HEK293T (cell line): ENCODE data around the gene LCORL.

Experiments
- BHLHE40 ChIP-seq: fragments of 450-650 bp; IDR thresholded peaks from 2 replicates; pipeline ENCODE4 v1.6.1; 2016; ENCODE audit warnings: mild to moderate bottlenecking, moderate library complexity, borderline replicate concordance
- CTBP1 ChIP-seq: fragments of 450-650 bp; IDR thresholded peaks from 2 replicates; pipeline ENCODE4 v1.6.1; 2016; ENCODE audit warnings: borderline replicate concordance
- ELF4 ChIP-seq: fragments of 450-650 bp; IDR thresholded peaks from 2 replicates; pipeline ENCODE4 v1.6.1; 2017; ENCODE audit warnings: antibody characterized with exemption
- FOXK2 ChIP-seq: fragments of 450-650 bp; IDR thresholded peaks from 2 replicates; pipeline ENCODE4 v1.6.1; 2016; ENCODE audit warnings: mild to moderate bottlenecking
- FOXM1 ChIP-seq: fragments of 450-650 bp; IDR thresholded peaks from 2 replicates; pipeline ENCODE4 v1.6.1; 2017; ENCODE audit warnings: mild to moderate bottlenecking, borderline replicate concordance
- L3MBTL2 ChIP-seq: fragments of 450-650 bp; conservative IDR thresholded peaks from 2 replicates; pipeline ENCODE4 v1.6.1; 2016; ENCODE audit warnings: mild to moderate bottlenecking
- LEF1 ChIP-seq: fragments of 450-650 bp; IDR thresholded peaks from 2 replicates; pipeline ENCODE4 v1.6.1; 2017; ENCODE audit warnings: mild to moderate bottlenecking, borderline replicate concordance
- NFRKB ChIP-seq: fragments of 450-650 bp; IDR thresholded peaks from 2 replicates; pipeline ENCODE4 v1.6.1; 2016; ENCODE audit warnings: mild to moderate bottlenecking, moderate library complexity
- SP1 ChIP-seq: fragments of 450-650 bp; IDR thresholded peaks from 2 replicates; pipeline ENCODE4 v1.6.1; 2017
- TARDBP ChIP-seq: fragments of 450-650 bp; IDR thresholded peaks from 2 replicates; pipeline ENCODE4 v1.6.1; 2016
- ZNF384 ChIP-seq: fragments of 450-650 bp; IDR thresholded peaks from 2 replicates; pipeline ENCODE4 v1.6.1; 2016

DNA sequence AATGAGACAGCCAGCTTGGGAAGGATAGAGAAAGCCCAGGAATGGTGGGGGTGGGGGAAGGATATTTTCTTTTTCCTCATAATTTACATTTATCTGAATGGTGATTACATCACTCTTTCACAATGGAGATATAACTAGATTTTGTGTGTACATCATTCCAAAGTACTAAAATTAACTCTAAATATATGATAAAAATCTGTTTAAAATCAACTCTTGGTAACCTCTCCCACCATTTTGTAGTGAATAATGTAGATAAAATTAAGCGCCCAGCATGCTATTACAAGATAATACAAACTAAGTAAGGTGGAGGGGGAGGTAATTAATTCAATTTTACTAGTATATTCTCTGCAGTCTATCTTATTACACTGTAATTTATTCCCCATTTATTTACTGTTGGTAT lies 131.9 kb downstream of the LCORL start:
- TF ChIP-seq TARDBP (no peak), BHLHE40 (no peak), SP1 (no peak), ELF4 (no peak), NFRKB (no peak), FOXM1 (no peak), L3MBTL2 (no peak), FOXK2 (no peak), LEF1 (no peak), ZNF384 (no peak), CTBP1 (no peak)
